Immature natural killer cell (primary cell): ENCODE data around the gene PRKAA2. TPM values are rescaled to one million over a fixed set of nuclear protein-coding genes. Genes with fewer than 3 reads are reported as not detected.

Source experiments
- polyA plus RNA-seq, 3 donors: library from polyadenylated mRNA; unstranded; fragments of 300-500 nt; fragmentation: Illumina TruSeq; gene quantifications; one replicate each; pipeline ENCODE4 v1.2.3, GENCODE V29; 2021

PRKAA2 gene
- polyA plus RNA-seq, 3 donors from 2014 or later: not detected

Other genes starting within 250 kb of the PRKAA2 start
- gene PLPP3, start 65.8 kb upstream of the PRKAA2 start, polyA plus RNA-seq: not detected
- not detected for gene FYB2, start 174.1 kb downstream of the PRKAA2 start, polyA plus RNA-seq
- not detected for gene C8A, start 209.5 kb downstream of the PRKAA2 start, polyA plus RNA-seq